Esophagus (tissue), 2 donors: Measurements from ENCODE around the gene ANXA8. TPM values are rescaled to one million over a fixed set of nuclear protein-coding genes. Genes with fewer than 3 reads are reported as not detected.

Experiments
- H3K27ac ChIP-seq, 2 donors: one replicate each; pipeline ENCODE4 v1.5.1; 2013; ENCODE audit warnings: low read depth in 2 of 2, mild to moderate bottlenecking in 2 of 2, inconsistent platforms in 1 of 2, low read length in 1 of 2, moderate library complexity in 1 of 2
- H3K27me3 ChIP-seq, 2 donors: one replicate each; pipeline ENCODE4 v1.6.1; 2013; ENCODE audit warnings: low read length in 2 of 2, control low read depth in 1 of 2, mild to moderate bottlenecking in 1 of 2; ENCODE audit not compliant: insufficient read depth in 2 of 2, control insufficient read depth in 1 of 2
- H3K36me3 ChIP-seq, 2 donors: one replicate each; pipeline ENCODE4 v1.6.1; 2013; ENCODE audit warnings: low read length in 1 of 2; ENCODE audit not compliant: control insufficient read depth in 2 of 2, insufficient read depth in 2 of 2
- H3K4me1 ChIP-seq, 2 donors: one replicate each; pipeline ENCODE4 v1.6.1; 2013; ENCODE audit warnings: low read length in 1 of 2; ENCODE audit not compliant: control insufficient read depth in 2 of 2, insufficient read depth in 2 of 2
- H3K4me3 ChIP-seq, 2 donors: one replicate each; pipeline ENCODE4 v1.5.1; 2013; ENCODE audit warnings: low read length in 2 of 2, mild to moderate bottlenecking in 2 of 2, low read depth in 1 of 2, moderate library complexity in 1 of 2
- H3K9me3 ChIP-seq, 2 donors: one replicate each; pipeline ENCODE4 v1.6.1; 2013; ENCODE audit warnings: mild to moderate bottlenecking in 2 of 2, low read depth in 1 of 2, low read length in 1 of 2, moderate library complexity in 1 of 2; ENCODE audit not compliant: control insufficient read depth in 2 of 2, insufficient read depth in 1 of 2
- WGBS, 2 donors: extraction: QIAGEN DNeasy Blood & Tissue Kit; methylation state at CpG; one replicate each; pipeline ENCODE4 v1.1.7; 2013; 5-methylcytosine and 5-hydroxymethylcytosine counted together
- polyA plus RNA-seq, 2 donors: library from polyadenylated mRNA; stranded (reverse); fragments of 200-250 nt; gene quantifications; one replicate each; pipeline ENCODE4 v1.2.3, GENCODE V29; 2013
- donor health status: healthy with polysubstance abuse.
- donor health status: Bipolar disorder and iron deficiency.

Gene ANXA8
- polyA plus RNA-seq, 2 donors = 250 to 261 TPM

DNA sequence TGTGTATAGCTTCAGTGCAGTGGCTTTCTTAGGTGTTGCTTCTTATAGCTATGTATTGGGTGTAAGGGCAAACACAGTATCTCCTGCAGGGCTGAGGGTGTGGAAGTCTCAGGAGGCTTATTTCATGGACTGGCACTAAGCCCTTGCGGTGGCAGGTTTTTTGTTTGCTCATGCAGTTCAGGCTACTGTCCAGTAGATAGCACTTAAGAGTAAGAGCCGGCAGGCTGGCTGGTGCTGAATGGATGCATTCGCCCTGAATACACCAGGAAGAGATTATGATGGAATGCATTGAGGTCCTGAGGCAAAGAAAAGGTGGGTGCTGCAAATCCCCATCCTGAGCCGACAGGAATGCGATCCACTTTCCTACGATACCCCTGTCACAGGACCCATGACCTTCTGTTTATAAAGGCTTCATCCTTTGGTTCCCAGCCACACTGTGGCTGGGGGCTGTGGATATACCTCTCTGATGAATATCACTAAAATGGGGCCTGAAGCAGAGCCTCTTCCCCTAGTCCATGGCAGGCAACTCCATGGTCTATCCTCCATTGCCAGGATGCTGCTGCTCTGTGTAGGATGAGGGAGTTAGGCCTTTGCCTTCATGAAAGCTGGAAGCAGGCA lies 44.9 kb downstream of the ANXA8 start:
- H3K27ac ChIP-seq = no peak overlapping the region
- WGBS, 2 donors = 28 to 38% methylated on average over 6 of the region's 6 CpGs
- H3K27me3 ChIP-seq = no peaks in the 10 kb centered on the region

DNA sequence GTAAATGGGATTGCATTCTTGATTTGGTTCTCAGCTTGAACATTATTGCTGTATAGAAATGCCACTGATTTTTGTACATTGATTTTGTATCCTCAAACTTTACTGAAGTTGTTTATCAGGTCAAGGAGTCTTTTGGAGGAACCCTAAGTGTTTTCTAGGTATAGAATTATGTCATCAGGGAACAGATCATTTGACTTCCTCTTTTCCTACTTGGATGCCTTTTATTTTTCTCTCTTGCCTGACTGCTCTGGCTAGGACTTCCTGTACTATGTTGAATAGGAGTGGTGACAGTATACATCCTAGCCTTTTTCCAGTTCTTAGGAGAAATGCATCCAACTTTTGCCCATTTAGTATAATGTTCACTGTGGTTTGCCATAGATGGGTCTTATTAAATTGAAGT lies 48.8 kb downstream of the ANXA8 start:
- Histone ChIP-seq H3K4me3 (no peak overlapping the region), H3K9me3 (no peaks in the 10 kb centered on the region), H3K27ac (no peak overlapping the region)

More for the DNA sequence above, 44.9 kb downstream of the ANXA8 start:
- H3K36me3 ChIP-seq = no peaks in the 10 kb centered on the region
- no peak overlapping the region for H3K4me3 ChIP-seq
- H3K9me3 ChIP-seq = no peaks in the 10 kb centered on the region
- peaks cover 0 to 4% of the 10 kb centered on the region in 2 donors for H3K4me1 ChIP-seq

GRCh38 chr10:47425813-47426419 lies 58.0 kb downstream of the ANXA8 start:
- Histone ChIP-seq H3K27me3 (no peaks in the 10 kb centered on the region), H3K4me3 (no peak overlapping the region), H3K9me3 (no peaks in the 10 kb centered on the region), H3K36me3 (no peaks in the 10 kb centered on the region), H3K27ac (no peak overlapping the region), H3K4me1 (no peaks in the 10 kb centered on the region)
- WGBS, 2 donors = 89 to 92% methylated on average over 4 of the region's 4 CpGs

More for the DNA sequence above, 48.8 kb downstream of the ANXA8 start:
- Histone ChIP-seq H3K27me3 (no peaks in the 10 kb centered on the region), H3K4me1 (peaks cover 0 to 4% of the 10 kb centered on the region in 2 donors), H3K36me3 (no peaks in the 10 kb centered on the region)

GRCh38 chr10:47424231-47424630 lies 59.7 kb downstream of the ANXA8 start:
- Histone ChIP-seq H3K4me1 (no peaks in the 10 kb centered on the region), H3K27me3 (no peaks in the 10 kb centered on the region), H3K4me3 (no peak overlapping the region), H3K27ac (no peak overlapping the region), H3K36me3 (no peaks in the 10 kb centered on the region), H3K9me3 (no peaks in the 10 kb centered on the region)
- WGBS, 2 donors = 70 to 76% methylated on average over 8 of the region's 8 CpGs

DNA sequence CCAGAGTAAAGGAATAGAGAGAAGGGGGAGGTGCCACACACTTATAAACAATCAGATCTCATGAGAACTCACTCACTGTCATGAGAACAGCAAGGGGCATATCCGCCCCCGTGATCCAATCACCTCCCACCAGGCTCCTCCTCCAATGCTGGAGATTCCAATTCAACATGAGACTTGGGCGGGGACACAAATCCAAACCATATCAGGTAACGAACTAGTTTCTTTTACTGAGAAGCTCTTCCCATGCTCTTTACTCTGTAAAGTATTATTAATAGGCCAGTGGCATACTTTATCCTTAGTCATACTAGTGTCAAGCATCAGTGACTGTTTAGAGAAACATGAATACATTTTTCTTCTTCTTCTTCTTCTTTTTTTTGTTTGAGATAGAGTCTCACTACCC lies 60.4 kb downstream of the ANXA8 start:
- no peaks in the 10 kb centered on the region for H3K27me3 ChIP-seq
- H3K4me1 ChIP-seq = no peaks in the 10 kb centered on the region
- no peak overlapping the region for H3K4me3 ChIP-seq
- no peaks in the 10 kb centered on the region for H3K9me3 ChIP-seq
- 77 to 84% methylated on average over 4 of the region's 4 CpGs for WGBS, 2 donors
- no peak overlapping the region for H3K27ac ChIP-seq
- no peaks in the 10 kb centered on the region for H3K36me3 ChIP-seq

GRCh38 chr10:47421057-47421952 lies 62.6 kb downstream of the ANXA8 start:
- H3K27ac ChIP-seq = no peak overlapping the region

DNA sequence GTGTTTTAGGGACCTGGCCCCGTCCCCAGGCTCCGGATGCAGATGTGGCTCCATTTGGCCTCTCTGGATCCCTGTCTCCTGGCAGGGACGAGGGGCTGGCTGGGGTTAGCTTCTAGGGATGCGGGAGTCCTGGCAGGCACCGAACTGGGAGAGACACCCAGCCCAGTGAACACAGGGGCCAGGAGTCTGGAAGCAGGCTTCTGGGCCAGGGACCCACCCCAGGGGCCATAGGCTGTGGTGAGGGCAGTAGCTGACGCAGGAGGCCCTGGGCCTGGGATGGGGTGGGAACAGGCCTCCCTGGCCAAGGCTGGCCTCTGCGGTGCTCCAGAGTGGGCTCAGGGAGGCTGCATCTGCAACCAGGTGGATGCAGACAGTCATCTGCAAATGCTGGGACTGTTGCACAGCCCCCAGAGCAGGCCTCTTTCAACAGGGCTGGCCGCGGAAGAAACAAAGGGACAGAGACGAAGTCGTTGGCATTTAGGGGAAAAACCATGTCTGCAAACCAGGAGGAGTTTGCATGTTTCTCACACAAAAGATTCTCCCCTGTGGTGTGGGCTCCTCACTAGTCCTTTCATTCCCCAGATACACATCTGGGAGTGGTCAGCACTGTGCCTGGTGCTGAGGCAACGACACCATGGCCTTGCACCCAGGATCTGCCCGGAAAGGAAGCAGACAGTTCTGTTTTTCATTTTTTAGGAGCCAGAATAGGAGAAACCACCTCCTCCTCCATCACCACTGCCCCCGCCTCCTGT lies 63.4 kb downstream of the ANXA8 start:
- no peaks in the 10 kb centered on the region for H3K27me3 ChIP-seq
- no peaks in the 10 kb centered on the region for H3K4me1 ChIP-seq
- H3K36me3 ChIP-seq = no peaks in the 10 kb centered on the region
- no peak overlapping the region for H3K27ac ChIP-seq
- no peaks in the 10 kb centered on the region for H3K9me3 ChIP-seq
- H3K4me3 ChIP-seq = no peak overlapping the region
- 82 to 89% methylated on average over 14 of the region's 14 CpGs for WGBS, 2 donors

More at GRCh38 chr10:47421057-47421952, 62.6 kb downstream of the ANXA8 start:
- H3K4me3 ChIP-seq = no peak overlapping the region
- H3K36me3 ChIP-seq = no peaks in the 10 kb centered on the region
- H3K9me3 ChIP-seq = no peaks in the 10 kb centered on the region
- WGBS, 2 donors = 87 to 88% methylated on average over 7 of the region's 7 CpGs
- no peaks in the 10 kb centered on the region for H3K27me3 ChIP-seq
- no peaks in the 10 kb centered on the region for H3K4me1 ChIP-seq

GRCh38 chr10:47419421-47419820 lies 64.5 kb downstream of the ANXA8 start:
- Histone ChIP-seq H3K27ac (no peak overlapping the region), H3K27me3 (no peaks in the 10 kb centered on the region), H3K4me1 (no peaks in the 10 kb centered on the region), H3K36me3 (no peaks in the 10 kb centered on the region), H3K9me3 (no peaks in the 10 kb centered on the region), H3K4me3 (no peak overlapping the region)
- WGBS, 2 donors = 81 to 93% methylated on average over 2 of the region's 2 CpGs

GRCh38 chr10:47418966-47419365 lies 64.9 kb downstream of the ANXA8 start:
- Histone ChIP-seq H3K36me3 (no peaks in the 10 kb centered on the region), H3K27ac (no peak overlapping the region), H3K4me1 (no peaks in the 10 kb centered on the region), H3K9me3 (no peaks in the 10 kb centered on the region), H3K27me3 (no peaks in the 10 kb centered on the region), H3K4me3 (no peak overlapping the region)
- 83 to 90% methylated on average over 4 of the region's 4 CpGs for WGBS, 2 donors
